ENCODE measurements around the gene ACAA1. TPM values are rescaled to one million over a fixed set of nuclear protein-coding genes. Genes with fewer than 3 reads are reported as not detected.

Gene ACAA1
- total RNA-seq, 1 experiment from 2014 or later: 76.4 TPM

DNA sequence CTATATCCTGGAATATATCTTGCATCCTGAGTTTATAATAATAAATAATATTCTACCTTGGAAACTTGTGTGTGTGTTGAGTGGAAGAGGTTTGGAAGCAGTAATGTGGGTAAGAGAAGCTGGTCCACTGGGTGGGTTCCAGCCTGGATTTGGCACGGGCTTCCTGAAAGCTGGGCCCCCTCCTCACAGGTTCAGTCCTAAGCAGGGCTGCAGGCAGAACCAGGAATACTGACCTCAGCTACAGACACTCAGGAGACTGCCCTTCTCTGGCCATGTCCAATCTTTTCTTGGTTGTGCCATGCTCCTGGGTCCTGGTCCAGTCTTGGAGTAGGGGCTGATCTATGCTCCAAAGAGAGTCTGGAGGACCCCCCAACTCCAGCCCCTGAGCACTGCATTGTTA is 6.0 kb upstream of the ACAA1 start:
- H3K9ac ChIP-seq (ENCODE audit: low read length): no peak overlapping the region
- intact Hi-C loops (cut with micrococcal nuclease): no loop called here
- no peaks in the 10 kb centered on the region for H3F3A ChIP-seq (ENCODE audit: low read length, unreplicated experiment)
- BruUV-seq (replicated peaks): no TSS peak
- H3K9me3 ChIP-seq (ENCODE audit: low read length): no peaks in the 10 kb centered on the region
- peaks cover 42% of the 10 kb centered on the region for H3K4me1 ChIP-seq (ENCODE audit: insufficient read depth, low read length)
- H3K4me2 ChIP-seq (ENCODE audit: low read length): no peak overlapping the region
- no peaks in the 10 kb centered on the region for H3K27me3 ChIP-seq (ENCODE audit: low read length)
- H3K27ac ChIP-seq (ENCODE audit: low read length): no peak overlapping the region
- TF ChIP-seq EZH2 (IDR thresholded peaks at IDR 0.05; ENCODE audit: low read length, unreplicated experiment): no peak
- TF ChIP-seq, protein P1, sequence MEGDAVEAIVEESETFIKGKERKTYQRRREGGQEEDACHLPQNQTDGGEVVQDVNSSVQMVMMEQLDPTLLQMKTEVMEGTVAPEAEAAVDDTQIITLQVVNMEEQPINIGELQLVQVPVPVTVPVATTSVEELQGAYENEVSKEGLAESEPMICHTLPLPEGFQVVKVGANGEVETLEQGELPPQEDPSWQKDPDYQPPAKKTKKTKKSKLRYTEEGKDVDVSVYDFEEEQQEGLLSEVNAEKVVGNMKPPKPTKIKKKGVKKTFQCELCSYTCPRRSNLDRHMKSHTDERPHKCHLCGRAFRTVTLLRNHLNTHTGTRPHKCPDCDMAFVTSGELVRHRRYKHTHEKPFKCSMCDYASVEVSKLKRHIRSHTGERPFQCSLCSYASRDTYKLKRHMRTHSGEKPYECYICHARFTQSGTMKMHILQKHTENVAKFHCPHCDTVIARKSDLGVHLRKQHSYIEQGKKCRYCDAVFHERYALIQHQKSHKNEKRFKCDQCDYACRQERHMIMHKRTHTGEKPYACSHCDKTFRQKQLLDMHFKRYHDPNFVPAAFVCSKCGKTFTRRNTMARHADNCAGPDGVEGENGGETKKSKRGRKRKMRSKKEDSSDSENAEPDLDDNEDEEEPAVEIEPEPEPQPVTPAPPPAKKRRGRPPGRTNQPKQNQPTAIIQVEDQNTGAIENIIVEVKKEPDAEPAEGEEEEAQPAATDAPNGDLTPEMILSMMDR (conservative IDR thresholded peaks at IDR 0.05; ENCODE audit: low read depth, low read length): no peak
- no peak for TF ChIP-seq EZH2phosphoT487 (IDR thresholded peaks at IDR 0.05; ENCODE audit: borderline replicate concordance, low read length)
- no peaks in the 10 kb centered on the region for H3K9me2 ChIP-seq (replicated peaks; ENCODE audit: low read length)
- ATAC-seq (no peak), DNase-seq (no peak)
- no peak overlapping the region for H2AFZ ChIP-seq (ENCODE audit: low read length)
- H3K79me2 ChIP-seq (ENCODE audit: low read length): peaks cover 31% of the 10 kb centered on the region
- H3K36me3 ChIP-seq (ENCODE audit: low read depth, low read length): 0 out of 2 replicates have a peak, but pooled peaks cover 6% of the 10 kb centered on the region
- H4K20me1 ChIP-seq (ENCODE audit: low read length): no peaks in the 10 kb centered on the region
- no peak overlapping the region for H3K4me3 ChIP-seq (ENCODE audit: low read length)
- POLR2A ChIA-PET (ENCODE audit: unreplicated experiment): interaction anchor here (0.5 kb wide), 1 partner anchor 45 kb away, joined by 6 read pairs; no protein-coding TSS in a partner anchor
- CTCF ChIA-PET: no interaction called here

DNA sequence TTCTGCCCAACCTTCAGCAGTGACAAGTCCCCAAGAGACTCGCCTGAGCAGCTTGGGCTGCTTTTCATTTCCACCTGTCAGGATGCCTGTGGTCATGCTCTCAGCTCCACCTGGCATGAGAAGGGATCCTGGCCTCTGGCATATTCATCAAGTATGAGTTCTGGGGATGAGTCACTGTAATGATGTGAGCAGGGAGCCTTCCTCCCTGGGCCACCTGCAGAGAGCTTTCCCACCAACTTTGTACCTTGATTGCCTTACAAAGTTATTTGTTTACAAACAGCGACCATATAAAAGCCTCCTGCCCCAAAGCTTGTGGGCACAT is 5.0 kb upstream of the ACAA1 start:
- H2AFZ ChIP-seq (ENCODE audit: low read length): no peak overlapping the region
- ChIA-PET POLR2A (ENCODE audit: unreplicated experiment) (interaction anchor here (0.6 to 1.0 kb wide), 3 partner anchors 16 to 25 kb away, joined by 3 to 22 read pairs (median 4); partner anchors contain the start of gene OXSR1), CTCF (no interaction called here)
- H3K27me3 ChIP-seq (ENCODE audit: low read length): no peaks in the 10 kb centered on the region
- 0 out of 2 replicates have a peak, but pooled peaks cover 6% of the 10 kb centered on the region for H3K36me3 ChIP-seq (ENCODE audit: low read depth, low read length)
- peak; percentile 4 for ATAC-seq
- no peaks in the 10 kb centered on the region for H4K20me1 ChIP-seq (ENCODE audit: low read length)
- H3K9me2 ChIP-seq (replicated peaks; ENCODE audit: low read length): no peaks in the 10 kb centered on the region
- peaks cover 49% of the 10 kb centered on the region for H3K4me1 ChIP-seq (ENCODE audit: insufficient read depth, low read length)
- H3K79me2 ChIP-seq (ENCODE audit: low read length): peaks cover 31% of the 10 kb centered on the region
- H3F3A ChIP-seq (ENCODE audit: low read length, unreplicated experiment): no peaks in the 10 kb centered on the region
- intact Hi-C loops (cut with micrococcal nuclease): no loop called here
- no peaks in the 10 kb centered on the region for H3K9me3 ChIP-seq (ENCODE audit: low read length)
- no peak overlapping the region for H3K4me3 ChIP-seq (ENCODE audit: low read length)
- H3K4me2 ChIP-seq (ENCODE audit: low read length): peak overlapping the region; percentile 7; the same call in 1 of the 2 replicates
- H3K9ac ChIP-seq (ENCODE audit: low read length): no peak overlapping the region; the same call in 1 of the 2 replicates
- peak; percentile 95 for DNase-seq
- H3K27ac ChIP-seq (ENCODE audit: low read length): peak overlapping the region; percentile 68
- no TSS peak for BruUV-seq (replicated peaks)
- TF ChIP-seq EZH2 (IDR thresholded peaks at IDR 0.05; ENCODE audit: low read length, unreplicated experiment) (no peak), EZH2phosphoT487 (IDR thresholded peaks at IDR 0.05; ENCODE audit: borderline replicate concordance, low read length) (no peak)
- TF ChIP-seq, protein P1 (conservative IDR thresholded peaks at IDR 0.05; ENCODE audit: low read depth, low read length): no peak

DNA sequence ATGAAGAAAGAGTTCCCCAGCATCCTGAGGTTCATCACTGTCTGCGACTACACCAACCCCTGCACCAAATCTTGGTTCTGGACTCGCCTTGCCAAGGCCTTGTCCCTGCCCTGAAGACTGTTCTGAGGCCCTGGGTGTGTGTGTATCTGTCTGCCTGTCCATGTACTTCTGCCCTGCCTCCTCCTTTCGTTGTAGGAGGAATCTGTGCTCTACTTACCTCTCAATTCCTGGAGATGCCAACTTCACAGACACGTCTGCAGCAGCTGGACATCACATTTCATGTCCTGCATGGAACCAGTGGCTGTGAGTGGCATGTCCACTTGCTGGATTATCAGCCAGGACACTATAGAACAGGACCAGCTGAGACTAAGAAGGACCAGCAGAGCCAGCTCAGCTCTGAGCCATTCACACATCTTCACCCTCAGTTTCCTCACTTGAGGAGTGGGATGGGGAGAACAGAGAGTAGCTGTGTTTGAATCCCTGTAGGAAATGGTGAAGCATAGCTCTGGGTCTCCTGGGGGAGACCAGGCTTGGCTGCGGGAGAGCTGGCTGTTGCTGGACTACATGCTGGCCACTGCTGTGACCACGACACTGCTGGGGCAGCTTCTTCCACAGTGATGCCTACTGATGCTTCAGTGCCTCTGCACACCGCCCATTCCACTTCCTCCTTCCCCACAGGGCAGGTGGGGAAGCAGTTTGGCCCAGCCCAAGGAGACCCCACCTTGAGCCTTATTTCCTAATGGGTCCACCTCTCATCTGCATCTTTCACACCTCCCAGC is 4.4 kb upstream of the ACAA1 start:
- no peak overlapping the region for H2AFZ ChIP-seq (ENCODE audit: low read length)
- H3K27ac ChIP-seq (ENCODE audit: low read length): peak overlapping the region; percentile 68
- peaks cover 37% of the 10 kb centered on the region for H3K79me2 ChIP-seq (ENCODE audit: low read length)
- H3K9me2 ChIP-seq (replicated peaks; ENCODE audit: low read length): no peaks in the 10 kb centered on the region
- no peaks in the 10 kb centered on the region for H3K27me3 ChIP-seq (ENCODE audit: low read length)
- peak overlapping the region; percentile 7; the same call in 1 of the 2 replicates for H3K4me2 ChIP-seq (ENCODE audit: low read length)
- BruUV-seq (replicated peaks): no TSS peak
- H3K4me1 ChIP-seq (ENCODE audit: insufficient read depth, low read length): peaks cover 49% of the 10 kb centered on the region
- H3K4me3 ChIP-seq (ENCODE audit: low read length): no peak overlapping the region
- TF ChIP-seq EZH2 (IDR thresholded peaks at IDR 0.05; ENCODE audit: low read length, unreplicated experiment): no peak
- no peak for TF ChIP-seq EZH2phosphoT487 (IDR thresholded peaks at IDR 0.05; ENCODE audit: borderline replicate concordance, low read length)
- TF ChIP-seq, protein P1 (conservative IDR thresholded peaks at IDR 0.05; ENCODE audit: low read depth, low read length): no peak
- intact Hi-C loops (cut with micrococcal nuclease): no loop called here
- 0 out of 2 replicates have a peak, but pooled peaks cover 6% of the 10 kb centered on the region for H3K36me3 ChIP-seq (ENCODE audit: low read depth, low read length)
- ATAC-seq (no peak), DNase-seq (no peak)
- no peaks in the 10 kb centered on the region for H4K20me1 ChIP-seq (ENCODE audit: low read length)
- POLR2A ChIA-PET (ENCODE audit: unreplicated experiment): interaction anchor here (0.6 to 1.0 kb wide), 2 partner anchors 16 to 24 kb away, joined by 4 to 22 read pairs; partner anchors contain the start of gene OXSR1
- H3F3A ChIP-seq (ENCODE audit: low read length, unreplicated experiment): no peaks in the 10 kb centered on the region
- CTCF ChIA-PET: no interaction called here
- H3K9me3 ChIP-seq (ENCODE audit: low read length): no peaks in the 10 kb centered on the region
- no peak overlapping the region for H3K9ac ChIP-seq (ENCODE audit: low read length)

All from PC-3 (cell line).